ENCODE data around the gene CXCR6. TPM values are rescaled to one million over a fixed set of nuclear protein-coding genes. Genes with fewer than 3 reads are reported as not detected.

Gene CXCR6
- total RNA-seq, 1 experiment from 2014 or later = not detected

DNA sequence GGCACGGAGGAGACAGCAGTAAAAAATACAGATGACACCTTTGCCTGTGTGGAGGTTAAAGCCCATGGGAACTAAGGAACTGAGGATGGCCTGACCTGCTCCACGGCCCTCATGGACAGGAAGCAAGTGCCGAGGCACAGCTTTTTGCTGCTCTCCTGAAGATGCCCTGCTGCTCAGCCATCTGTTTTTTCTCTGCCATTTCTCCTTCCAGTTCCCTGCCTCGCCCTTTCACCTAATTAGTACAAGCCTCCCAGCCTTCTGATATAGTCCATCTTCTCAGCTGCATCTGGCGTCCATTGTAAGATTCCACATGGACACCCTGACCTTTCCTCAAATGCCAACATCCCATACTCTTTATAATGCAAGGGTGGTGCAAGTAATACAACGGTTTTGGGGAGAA, 11.8 kb upstream of the CXCR6 start:
- no CpG with 5 or more reads among the region's 6 CpGs for WGBS (ENCODE audit: extremely low coverage, insufficient read length, low lambda C conversion rate)
- no peak overlapping the region for H3K4me3 Mint-ChIP-seq

More for the DNA sequence above, 11.8 kb upstream of the CXCR6 start:
- no peak overlapping the region for H2AFZ ChIP-seq (ENCODE audit: low read length)
- no peaks in the 10 kb centered on the region for H3K4me1 ChIP-seq (ENCODE audit: insufficient read depth, low read length)
- no peaks in the 10 kb centered on the region for H3K9me3 ChIP-seq (ENCODE audit: control insufficient read depth, low read depth, low read length)
- no peak overlapping the region for H3K18ac ChIP-seq (ENCODE audit: insufficient read length, low read depth, low read length)
- H3K4ac ChIP-seq (ENCODE audit: low read depth, low read length) = no peak overlapping the region
- H2BK15ac ChIP-seq (ENCODE audit: low read depth, low read length) = no peak overlapping the region
- H3K9ac ChIP-seq (ENCODE audit: extremely low read depth, insufficient read length, low read length) = no peak overlapping the region
- H3K27ac ChIP-seq (ENCODE audit: insufficient read length, low read depth, low read length) = no peak overlapping the region
- H4K5ac ChIP-seq (ENCODE audit: insufficient read length, low read depth, low read length) = no peak overlapping the region
- Mint-ChIP-seq H3K36me3 (ENCODE audit: insufficient read depth in 1 of 3, low read depth in 3 of 3) (peaks cover 25 to 82% (median 78%) of the 10 kb centered on the region in 3 experiments; a peak in 6 of 7 replicates), H3K27me3 (ENCODE audit: low read depth) (no peaks in the 10 kb centered on the region; the same call in 1 of the 2 replicates), H3K4me1 (no peaks in the 10 kb centered on the region), H3K9me3 (no peaks in the 10 kb centered on the region), H3K27ac (no peak overlapping the region)
- DNase-seq = no peak
- TF ChIP-seq, protein P1, sequence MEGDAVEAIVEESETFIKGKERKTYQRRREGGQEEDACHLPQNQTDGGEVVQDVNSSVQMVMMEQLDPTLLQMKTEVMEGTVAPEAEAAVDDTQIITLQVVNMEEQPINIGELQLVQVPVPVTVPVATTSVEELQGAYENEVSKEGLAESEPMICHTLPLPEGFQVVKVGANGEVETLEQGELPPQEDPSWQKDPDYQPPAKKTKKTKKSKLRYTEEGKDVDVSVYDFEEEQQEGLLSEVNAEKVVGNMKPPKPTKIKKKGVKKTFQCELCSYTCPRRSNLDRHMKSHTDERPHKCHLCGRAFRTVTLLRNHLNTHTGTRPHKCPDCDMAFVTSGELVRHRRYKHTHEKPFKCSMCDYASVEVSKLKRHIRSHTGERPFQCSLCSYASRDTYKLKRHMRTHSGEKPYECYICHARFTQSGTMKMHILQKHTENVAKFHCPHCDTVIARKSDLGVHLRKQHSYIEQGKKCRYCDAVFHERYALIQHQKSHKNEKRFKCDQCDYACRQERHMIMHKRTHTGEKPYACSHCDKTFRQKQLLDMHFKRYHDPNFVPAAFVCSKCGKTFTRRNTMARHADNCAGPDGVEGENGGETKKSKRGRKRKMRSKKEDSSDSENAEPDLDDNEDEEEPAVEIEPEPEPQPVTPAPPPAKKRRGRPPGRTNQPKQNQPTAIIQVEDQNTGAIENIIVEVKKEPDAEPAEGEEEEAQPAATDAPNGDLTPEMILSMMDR (conservative IDR thresholded peaks at IDR 0.05) = no peak
- no peaks in the 10 kb centered on the region for H3K79me1 ChIP-seq (ENCODE audit: insufficient read depth, low read depth, low read length, poor library complexity, severe bottlenecking)
- no peaks in the 10 kb centered on the region for H3K79me2 ChIP-seq (ENCODE audit: insufficient read depth, low read length)
- H3K23ac ChIP-seq (ENCODE audit: insufficient read length, low read depth, low read length) = no peak overlapping the region
- H2BK5ac ChIP-seq (ENCODE audit: insufficient read length, low read length) = no peak overlapping the region
- no peaks in the 10 kb centered on the region for H3K27me3 ChIP-seq (ENCODE audit: insufficient read depth, low read length)
- no peak overlapping the region for H3K56ac ChIP-seq (ENCODE audit: insufficient read length, low read depth, low read length)
- H3K23me2 ChIP-seq (ENCODE audit: insufficient read length, low read depth, low read length, poor library complexity, severe bottlenecking) = no peaks in the 10 kb centered on the region
- no peak overlapping the region for H2BK12ac ChIP-seq (ENCODE audit: insufficient read length, low read depth, low read length)
- H3K14ac ChIP-seq (ENCODE audit: insufficient read depth, low read length) = no peak overlapping the region
- H4K20me1 ChIP-seq (ENCODE audit: control insufficient read depth, insufficient read depth, insufficient read length) = no peaks in the 10 kb centered on the region
- H4K91ac ChIP-seq (ENCODE audit: insufficient read length, low read depth, low read length) = no peak overlapping the region
- H3T11ph ChIP-seq (ENCODE audit: low read length) = no peak overlapping the region
- no peak overlapping the region for H2BK120ac ChIP-seq (ENCODE audit: low read depth, low read length, poor library complexity, severe bottlenecking)
- H3K4me2 ChIP-seq (ENCODE audit: insufficient read depth, insufficient read length, low read length) = no peak overlapping the region
- H2BK20ac ChIP-seq (ENCODE audit: low read depth, low read length, poor library complexity, severe bottlenecking) = no peak overlapping the region
- no peak overlapping the region for H2AK5ac ChIP-seq (ENCODE audit: insufficient read length, low read length)
- no peak overlapping the region for H4K8ac ChIP-seq (replicated peaks; ENCODE audit: insufficient read length, low read depth, low read length)

All from H9 (cell line).